ENCODE results near the gene BICC1.

Gene BICC1

DNA sequence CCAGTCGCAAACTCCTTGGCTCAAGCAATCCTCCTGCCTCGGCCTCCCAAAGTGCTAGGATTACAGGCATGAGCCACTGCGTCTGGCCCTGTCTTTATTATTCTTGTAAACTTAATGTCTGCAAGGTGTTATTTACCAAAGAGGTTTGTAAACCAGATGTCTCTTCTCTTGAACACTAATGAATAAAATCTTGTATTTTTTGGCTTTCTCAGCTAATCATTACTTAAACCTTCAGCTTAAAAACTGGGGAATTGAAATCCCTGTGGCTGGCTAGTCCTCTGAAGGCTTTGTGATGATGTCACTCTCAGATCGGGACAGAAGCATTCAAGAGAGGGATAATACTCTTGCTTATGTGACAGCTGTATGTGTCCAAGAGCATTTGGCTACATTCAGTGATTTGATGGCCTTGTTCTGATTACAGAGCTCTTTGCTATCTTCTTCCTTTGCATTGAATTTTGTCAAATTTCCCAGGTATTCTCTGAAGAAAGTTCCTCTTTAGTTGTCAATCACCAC is 130.3 kb downstream of the BICC1 start:
- DNase-seq (ENCODE audit: low read depth in 4 of 4, low spot score in 1 of 4), result no peak

DNA sequence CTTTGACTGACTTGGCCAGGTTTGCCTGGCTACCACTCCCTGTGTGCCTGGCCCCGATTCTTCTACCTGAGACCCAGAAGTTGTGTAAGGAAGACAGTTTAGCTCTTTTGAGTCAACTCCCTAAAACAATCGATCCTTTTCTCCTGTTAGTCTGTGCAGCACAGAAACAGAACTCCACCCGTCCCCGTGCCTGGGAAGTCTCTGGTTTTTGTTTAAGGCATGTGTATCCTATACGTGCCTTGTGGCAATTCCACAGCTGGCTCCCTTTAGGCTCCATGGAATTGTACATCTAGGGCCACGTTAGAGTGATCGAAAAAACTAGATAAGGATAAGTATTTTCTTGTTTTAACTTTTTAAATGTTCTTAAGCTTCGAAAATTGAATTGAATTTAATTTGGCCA is 131.6 kb downstream of the BICC1 start:
- no peak for DNase-seq (ENCODE audit: low read depth in 4 of 4, low spot score in 1 of 4)

DNA sequence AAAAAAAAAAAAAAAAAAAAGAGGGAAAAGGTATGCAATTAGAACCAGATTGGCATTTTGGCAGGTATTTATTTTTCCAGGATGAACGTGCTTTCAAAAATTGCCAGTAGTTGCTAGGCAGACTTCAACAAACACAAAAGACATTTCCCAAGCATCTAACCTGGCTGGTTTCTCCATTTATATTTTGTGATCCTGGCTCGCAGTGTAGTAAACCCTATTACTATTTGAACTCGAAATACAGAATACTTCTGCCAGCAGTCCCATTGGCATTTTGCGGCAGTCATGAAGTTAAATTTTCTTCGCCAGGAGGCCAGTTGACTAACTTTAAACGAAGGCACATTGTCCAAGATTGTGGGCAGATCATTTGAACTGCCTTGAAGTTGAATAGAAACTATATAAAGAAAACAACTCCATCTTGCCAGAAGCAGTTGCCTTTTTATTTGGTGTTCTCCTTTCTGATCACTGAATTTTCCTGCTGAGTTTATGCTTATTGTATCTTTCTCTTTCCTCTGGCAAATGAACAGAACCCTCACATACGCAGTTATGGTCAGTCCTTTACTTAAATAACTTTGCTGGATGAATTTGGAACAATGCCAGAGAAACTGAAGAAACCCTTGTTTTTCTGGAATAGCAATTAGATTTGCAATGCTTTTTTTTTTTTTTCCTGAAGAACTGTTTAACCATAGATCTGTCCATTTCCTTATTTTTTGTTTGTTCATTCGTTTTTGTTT is 132.9 kb downstream of the BICC1 start:
- DNase-seq (ENCODE audit: low read depth in 4 of 4, low spot score in 1 of 4), result no peak

DNA sequence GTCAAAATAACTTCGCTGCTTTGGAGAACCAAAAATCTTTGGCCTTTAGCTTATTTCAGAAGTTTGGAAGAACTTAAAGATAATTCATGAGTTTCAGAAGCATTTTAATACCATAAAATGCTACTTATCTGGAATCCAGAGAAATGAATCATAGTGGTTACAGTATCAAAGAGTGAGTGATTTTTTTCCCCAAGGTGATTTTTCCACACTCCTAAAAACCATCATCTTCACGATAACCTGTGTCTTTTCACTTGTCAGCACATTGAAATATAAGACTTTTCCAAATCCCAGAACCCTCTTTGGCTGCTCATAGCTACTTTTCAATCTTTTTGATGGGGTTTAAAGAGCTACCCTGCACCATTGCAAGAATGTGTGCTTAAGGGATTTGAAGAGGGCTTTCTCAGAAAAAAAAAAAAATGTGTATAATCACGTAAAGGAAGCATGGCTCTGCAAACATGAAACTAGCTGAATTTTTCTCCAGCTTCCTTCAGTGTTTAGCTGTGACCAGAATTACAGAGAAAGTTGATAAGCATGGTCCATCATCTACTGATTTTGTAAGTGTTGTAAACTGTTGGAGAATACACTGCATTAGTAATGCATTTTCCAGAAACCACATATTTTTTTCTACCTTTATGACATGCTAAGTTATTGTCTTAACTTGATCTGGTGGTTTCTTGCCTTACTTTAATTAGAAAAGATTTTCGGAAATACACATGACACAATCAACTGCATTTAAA is 134.9 kb downstream of the BICC1 start:
- no peak for DNase-seq (ENCODE audit: low read depth in 4 of 4, low spot score in 1 of 4)

DNA sequence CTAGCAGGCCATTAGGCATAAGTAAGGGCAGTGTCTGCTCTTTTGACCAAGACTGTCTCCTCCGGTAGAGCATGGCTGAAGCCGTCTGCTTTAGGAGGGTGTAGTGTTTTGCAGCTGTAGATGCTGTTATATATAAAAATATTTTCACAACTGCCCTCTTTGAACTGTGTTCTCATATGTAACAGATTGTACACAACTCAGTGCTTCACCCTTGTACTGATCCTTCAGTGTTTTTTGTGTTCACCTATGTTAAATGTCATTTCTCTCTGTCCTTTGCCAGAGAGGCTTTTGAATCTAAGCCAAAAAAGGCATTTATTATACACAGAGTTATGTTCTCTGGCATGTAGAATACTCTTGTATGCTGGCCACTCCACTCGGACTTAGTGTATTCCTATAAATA is 135.5 kb downstream of the BICC1 start:
- no peak for DNase-seq (ENCODE audit: low read depth in 4 of 4, low spot score in 1 of 4)

DNA sequence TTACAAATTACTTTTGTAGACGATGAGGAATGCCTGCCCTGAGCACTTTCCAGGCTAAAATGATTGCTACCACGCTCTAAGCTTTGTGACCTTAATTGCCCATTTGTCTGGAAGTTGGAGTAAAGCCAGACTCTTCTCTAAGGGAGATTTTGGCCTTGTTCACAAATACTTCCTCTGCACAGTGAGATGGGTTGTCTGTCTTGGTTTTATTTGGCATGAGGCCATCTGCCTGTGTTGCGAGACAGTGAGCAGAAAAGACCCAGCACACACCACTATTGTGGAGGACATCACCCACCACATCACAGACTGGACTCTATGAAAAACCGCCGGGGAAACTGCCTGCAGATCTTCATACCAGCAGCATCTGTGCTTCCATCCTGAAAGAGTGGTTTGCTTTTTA is 138.4 kb downstream of the BICC1 start:
- DNase-seq (ENCODE audit: low read depth in 4 of 4, low spot score in 1 of 4), result no peak

DNA sequence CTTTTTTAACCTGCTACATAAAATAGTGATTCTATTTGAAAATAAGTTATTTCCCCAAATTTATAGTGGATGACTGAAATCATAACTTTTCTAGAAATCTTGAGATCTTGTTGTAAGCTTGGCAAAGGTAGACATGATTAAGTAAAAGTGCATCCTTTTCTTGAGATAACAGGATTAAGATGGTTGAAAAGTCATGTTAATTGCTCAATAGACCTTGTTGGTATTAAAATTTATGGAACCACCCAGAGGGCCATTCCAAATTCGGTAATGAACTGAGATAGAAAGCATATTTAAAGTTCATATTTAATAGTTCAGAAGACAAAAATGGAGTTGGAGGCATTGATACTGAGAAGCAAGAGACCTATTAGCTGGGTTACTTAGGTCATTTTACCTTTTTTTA is 139.1 kb downstream of the BICC1 start:
- no peak for DNase-seq (ENCODE audit: low read depth in 4 of 4, low spot score in 1 of 4)

DNA sequence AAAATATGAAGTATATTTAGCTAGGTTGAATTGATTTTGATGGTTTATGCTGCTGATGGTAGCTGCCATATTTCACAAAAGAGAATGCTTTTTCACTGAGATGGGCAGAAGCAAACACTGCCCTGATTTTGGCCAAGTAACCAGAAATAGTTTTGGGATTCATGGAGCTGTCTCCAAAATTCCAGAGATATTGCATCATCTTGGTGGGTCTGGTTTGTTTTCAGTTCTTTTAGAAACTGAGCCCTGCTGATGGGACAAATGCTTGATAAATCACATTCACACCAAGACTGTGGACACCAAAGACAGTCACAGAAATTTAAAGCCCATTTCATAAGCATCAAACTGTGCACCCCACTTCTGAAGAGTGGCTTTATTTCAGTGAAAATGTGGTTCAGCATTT is 140.5 kb downstream of the BICC1 start:
- DNase-seq (ENCODE audit: low read depth in 4 of 4, low spot score in 1 of 4), result no peak

DNA sequence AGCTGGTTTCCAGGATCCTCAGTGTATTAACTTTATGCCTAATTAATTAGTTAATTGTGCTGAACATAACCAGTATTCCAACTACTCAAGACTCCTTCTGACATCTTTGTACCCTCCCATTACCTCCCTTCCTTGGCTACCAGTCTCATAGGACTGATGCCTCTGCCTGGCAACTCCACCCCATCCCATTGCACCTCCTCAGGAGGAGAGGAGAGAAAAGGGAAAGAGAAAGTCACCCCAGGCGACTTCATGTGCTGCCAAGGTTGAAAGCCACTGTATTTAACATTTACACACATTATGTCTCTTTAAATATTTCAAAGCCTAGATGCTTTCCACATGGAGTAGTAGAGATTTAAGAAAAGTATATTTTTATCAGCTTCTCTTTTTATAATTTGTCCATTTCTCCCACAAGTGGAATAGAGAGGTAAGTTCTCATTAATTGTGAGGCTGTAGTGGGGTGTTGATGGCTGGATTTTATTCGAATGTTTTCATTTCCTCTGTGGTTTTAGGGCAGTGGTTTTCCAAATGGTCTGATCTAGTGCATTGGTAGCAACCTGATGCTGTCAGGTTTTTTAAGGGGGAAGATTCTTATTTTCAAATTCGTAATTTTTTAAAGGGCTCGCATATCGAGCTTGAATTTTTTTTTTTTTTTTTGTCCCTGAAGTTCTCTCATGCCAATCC is 148.0 kb downstream of the BICC1 start:
- DNase-seq (ENCODE audit: low read depth in 4 of 4, low spot score in 1 of 4), result no peak

DNA sequence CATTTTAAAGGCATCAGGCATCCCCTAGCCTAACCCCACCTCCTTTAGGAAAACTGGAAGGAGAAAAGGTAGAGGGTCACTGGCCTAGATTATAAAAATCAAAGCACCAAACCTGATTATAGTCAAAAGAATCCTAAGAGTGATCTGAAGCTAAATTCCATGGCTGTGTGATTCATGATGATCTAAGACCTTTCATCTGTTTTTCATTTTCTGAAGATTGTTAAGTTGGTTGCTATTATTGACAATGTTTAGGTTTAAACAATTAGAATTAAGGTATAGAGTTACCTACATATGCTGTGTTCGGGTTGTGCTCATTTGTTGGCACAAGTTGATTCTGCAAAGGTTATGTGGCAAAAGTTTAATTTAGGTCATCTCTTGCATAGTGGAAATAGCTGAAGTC is 148.7 kb downstream of the BICC1 start:
- no peak for DNase-seq (ENCODE audit: low read depth in 4 of 4, low spot score in 1 of 4)

DNA sequence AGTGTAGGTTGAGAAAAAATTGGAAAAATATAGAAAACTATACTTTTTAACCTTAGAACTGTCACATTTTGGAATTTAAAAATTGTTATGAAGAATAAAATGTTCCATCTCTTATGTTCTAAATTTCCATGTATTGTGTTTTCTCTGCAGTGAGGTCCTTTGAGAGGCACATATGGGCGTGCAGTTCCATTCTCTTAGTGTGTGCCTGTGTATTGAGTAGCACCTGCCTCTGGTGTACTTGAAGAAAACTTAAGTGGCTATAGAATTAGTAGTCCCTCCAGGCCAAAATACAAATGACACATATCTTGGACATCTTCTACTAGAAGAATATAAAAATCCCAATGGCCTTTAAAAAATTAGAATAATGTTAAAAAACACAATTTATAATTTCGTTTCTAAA is 149.2 kb downstream of the BICC1 start:
- DNase-seq (ENCODE audit: low read depth in 4 of 4, low spot score in 1 of 4), result no peak

DNA sequence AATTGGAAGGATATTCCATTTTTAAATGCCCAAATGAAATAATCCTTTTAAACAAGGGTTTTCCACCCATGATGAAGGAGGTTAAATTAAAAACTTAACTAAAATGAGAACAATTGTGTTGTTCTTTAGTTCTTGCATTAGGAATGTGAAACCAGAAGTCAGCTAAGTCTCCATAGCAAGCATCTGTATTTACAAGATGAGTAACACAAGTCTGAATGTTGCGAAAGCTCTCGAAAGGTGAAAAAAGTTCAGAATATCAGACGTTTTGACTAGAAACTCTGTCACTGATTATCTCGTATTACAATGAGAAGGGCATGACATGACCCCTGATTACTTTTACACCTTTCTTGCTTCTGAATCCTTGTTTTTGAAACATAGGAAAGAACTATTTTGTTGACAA is 149.6 kb downstream of the BICC1 start:
- DNase-seq (ENCODE audit: low read depth in 4 of 4, low spot score in 1 of 4), result no peak

DNA sequence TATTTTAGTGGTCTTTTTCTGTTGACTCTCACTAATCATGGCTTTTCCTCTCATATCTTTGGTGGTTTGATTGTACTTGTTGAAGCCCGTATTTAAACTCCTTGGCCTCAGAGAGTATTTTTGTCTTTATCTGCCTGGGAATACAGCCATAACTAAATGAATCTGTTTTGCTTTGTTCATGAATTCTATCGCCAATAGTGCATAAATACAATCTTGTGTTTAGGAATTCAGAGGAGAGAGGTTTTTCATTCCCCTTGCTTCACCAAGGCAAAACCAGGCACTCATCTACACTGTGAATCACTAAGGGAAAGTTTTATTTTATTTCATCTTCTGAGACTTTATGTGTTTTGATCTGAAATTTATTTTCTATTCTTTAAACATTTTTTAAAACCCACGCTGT is 152.7 kb downstream of the BICC1 start:
- no peak for DNase-seq (ENCODE audit: low read depth in 4 of 4, low spot score in 1 of 4)

DNA sequence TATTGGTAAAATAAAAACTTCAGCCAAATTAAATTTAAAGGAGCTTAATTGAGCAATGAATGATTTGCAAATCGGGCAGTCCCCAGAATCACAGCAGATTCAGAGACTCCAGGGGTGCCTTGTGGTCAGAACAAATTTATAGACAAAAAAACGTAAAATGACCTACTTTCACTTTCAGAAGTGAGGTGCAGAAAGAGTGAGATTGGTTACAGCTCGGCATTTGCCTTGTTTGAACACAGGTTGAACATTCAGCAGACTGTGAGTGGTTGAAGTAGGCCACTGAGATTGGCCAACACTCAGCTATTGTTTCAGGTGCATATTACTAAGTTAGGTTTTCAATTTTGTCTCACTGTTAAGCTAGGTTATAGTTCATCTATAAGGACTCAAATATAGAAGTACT is 153.4 kb downstream of the BICC1 start:
- DNase-seq (ENCODE audit: low read depth in 4 of 4, low spot score in 1 of 4), result no peak

DNA sequence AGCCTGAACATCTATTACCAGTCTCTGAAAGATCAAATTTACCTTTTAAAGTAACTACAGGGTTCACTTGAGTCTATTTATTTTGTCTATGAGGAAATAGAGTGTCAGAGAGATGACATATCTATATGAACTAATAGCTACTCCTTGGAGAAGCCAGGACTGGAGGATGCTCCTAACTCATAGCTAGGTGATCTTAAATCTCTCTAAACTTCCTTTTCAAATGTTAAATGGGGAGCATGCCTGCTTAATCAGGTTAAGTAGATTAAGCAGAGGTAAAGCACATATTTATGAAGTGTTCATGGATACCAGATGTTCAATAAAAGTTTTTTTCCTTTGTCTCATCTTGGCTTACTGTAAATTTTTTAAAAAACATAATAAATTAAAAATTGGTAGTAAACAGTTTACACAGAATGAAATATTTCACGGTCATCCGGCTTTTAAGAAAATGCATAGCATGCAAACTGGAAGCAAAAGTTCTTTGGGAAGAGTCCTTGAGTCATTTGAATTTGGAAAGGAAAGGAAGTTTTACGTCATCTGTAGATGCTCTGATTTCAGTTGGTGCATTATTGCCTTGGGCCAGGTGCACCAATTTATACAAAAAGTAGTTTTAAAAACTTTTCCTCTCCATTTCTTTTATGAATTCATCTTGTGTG is 155.1 kb downstream of the BICC1 start:
- DNase-seq (ENCODE audit: low read depth in 4 of 4, low spot score in 1 of 4), result no peak

DNA sequence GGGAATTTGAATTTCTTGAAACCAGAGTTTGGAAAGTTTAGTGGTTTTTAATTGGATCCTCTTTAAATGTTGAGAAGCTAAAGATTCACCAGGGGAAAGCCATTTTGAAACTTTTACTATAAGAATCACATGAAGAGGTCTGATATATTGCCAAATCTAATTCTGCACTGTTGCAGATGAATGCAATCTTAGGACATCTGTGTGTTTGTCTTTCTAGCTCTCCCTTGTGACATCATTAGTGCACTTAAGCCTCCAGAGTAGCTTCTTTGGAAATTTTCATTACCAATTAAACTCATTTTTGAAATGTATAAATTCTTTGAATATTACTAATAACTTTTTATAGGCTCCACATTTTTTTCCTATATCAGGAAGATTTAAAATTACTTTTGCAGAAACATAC is 160.2 kb downstream of the BICC1 start:
- DNase-seq (ENCODE audit: low read depth in 4 of 4, low spot score in 1 of 4), result no peak

DNA sequence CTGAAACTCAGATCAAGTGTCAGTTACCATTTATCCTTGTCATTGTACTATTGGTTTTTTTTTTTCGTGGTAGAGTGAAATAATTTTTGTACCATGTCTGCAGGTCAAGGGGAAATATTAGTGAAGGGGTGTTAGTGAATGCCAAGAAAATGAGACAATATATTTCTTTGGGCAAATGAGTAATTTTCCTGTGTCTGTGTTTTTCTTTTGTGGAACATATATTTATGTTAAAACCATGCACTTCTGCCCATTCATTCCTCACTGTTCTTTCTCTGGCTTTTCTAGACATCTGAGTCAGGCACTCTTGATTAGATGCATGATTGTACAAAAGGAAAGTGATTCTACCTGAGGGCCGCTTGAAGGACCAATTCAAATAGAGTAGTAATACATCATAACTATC is 161.6 kb downstream of the BICC1 start:
- no peak for DNase-seq (ENCODE audit: low read depth in 4 of 4, low spot score in 1 of 4)

DNA sequence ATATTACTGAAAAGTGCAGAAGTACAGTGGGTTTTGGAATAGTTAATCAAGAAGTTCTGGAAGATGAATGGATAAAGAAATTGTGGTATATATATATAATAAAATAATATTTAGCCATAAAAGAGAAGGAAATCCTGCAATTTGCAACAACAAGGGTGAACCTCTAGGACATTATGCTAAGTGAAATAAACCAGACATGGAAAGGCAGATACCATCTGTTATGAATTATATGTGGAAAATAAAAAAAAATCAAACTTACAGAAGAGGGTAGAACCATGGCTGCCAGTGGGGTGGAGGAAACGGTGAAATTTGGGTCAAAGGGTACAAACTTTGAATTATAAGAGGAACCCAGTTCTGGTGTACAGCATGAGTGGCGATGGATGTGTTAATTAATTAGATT is 162.6 kb downstream of the BICC1 start:
- DNase-seq (ENCODE audit: low read depth in 4 of 4, low spot score in 1 of 4), result no peak

DNA sequence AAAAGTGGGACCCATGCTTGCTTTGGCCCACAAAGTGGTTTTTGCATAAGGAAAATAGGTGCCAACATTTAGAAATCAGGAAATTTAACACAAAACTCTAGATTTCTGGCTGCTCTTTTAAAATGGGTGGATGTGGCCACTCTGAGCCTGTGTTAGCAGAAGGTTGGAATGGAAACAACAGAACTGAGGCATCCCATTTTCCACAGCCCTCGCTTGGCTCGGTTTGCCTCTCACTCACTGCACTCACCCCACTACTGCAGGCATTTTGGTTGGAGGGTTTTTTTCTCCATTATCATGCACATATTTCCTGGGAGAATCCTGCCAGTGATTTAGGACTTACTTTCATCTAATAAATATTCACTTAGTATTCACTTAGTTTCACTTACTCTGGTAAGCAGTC is 178.9 kb downstream of the BICC1 start:
- DNase-seq (ENCODE audit: low read depth in 4 of 4, low spot score in 1 of 4), result no peak

DNA sequence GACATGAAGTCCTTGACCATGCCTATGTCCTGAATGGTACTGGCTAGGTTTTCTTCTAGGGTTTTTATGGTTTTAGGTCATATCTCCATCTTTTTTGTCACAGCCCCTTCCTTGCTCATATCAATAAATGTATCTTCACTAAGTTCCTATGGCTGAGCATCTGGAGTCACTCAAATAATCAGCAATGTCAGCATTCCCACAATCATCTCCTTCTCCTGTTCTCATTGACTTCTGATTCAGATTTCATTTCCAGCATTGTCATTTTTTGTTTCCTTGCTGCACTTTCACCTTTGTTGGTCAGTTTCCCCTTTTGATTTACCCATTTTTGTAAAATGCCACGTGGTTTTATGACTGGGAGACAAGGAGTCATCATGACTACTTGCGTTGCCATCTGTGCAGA is 181.2 kb downstream of the BICC1 start:
- DNase-seq (ENCODE audit: low read depth in 4 of 4, low spot score in 1 of 4), result no peak

DNA sequence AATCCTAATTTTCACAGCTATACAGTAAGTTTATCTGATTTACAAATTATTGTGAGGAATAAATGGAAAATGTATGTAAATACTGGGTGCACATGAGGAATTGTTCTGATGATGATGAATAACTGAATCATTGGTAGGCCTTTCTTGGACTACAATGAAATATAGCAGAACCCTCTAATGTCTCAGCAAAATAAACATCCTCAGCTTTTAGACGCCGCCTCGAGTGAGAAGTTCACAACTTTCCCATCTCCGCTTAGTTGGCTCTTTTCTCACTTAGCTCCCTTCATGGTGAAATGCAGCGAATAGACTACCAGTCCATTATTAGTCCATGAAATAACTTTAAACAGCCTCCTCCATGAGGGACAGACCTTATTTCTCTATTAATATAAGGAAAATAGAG is 182.3 kb downstream of the BICC1 start:
- DNase-seq (ENCODE audit: low read depth in 4 of 4, low spot score in 1 of 4), result no peak

DNA sequence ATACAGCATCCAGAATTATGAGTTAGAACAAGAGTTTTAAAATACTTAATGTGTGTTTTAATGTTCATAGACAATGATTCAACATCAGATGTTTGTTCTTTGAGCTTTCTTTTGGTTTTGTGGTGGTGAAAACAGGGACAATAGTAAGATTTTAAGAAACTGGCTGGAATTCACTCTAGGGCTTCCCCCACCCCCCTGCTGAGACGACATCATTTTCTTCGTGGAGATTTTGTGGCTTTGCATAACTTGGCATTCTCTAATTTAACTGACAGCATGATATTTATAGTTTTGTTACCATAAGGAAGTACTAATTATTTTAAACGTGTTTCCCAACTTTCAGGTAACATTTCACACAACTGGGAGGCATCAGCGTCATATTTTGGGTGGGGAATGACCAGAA is 184.1 kb downstream of the BICC1 start:
- no peak for DNase-seq (ENCODE audit: low read depth in 4 of 4, low spot score in 1 of 4)

Measured in stimulated activated CD4-positive, alpha-beta T cell treated with anti-CD3 and anti-CD28 coated beads, Interleukin-1b, Interleukin-23, amount 100 ng/mL, for 24 hours (primary cell).